ENCODE results near the gene STAMBP. TPM values are rescaled to one million over a fixed set of nuclear protein-coding genes. Genes with fewer than 3 reads are reported as not detected.

STAMBP gene
- polyA plus RNA-seq, 1 donor (not counting 4 experiments of a cell fraction or from before 2014, with no cell fraction given) = 95.4 TPM

DNA sequence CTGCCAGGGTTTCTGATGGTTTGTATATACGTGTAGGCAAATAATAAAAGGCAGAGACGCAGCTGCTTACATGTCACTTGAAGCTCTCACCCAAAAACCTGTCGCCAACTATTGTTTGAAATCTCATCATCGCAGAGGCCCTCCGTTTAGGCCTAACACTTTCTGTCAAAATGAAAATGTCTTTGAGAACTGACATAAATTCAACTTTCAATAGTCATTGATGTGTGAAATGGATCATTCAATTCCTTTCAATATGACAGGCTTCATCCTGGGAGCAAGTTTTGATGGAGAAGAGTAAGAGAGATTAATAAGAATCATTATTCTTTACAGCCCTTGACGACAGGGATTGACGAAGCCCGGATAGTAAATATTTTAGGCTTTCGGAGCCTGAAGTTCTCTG is 66.7 kb downstream of the STAMBP start:
- H3K27me3 ChIP-seq (ENCODE audit: control insufficient read depth, extremely low read depth, insufficient read depth, low read length) = no peaks in the 10 kb centered on the region
- H3K36me3 ChIP-seq (ENCODE audit: control insufficient read depth in 2 of 2, extremely low read depth in 1 of 2, insufficient read depth in 2 of 2, low read length in 2 of 2) = no peaks in the 10 kb centered on the region
- H3K4me3 ChIP-seq (ENCODE audit: control insufficient read depth in 2 of 3, extremely low read depth in 1 of 3, insufficient read depth in 2 of 3, low read depth in 1 of 3, low read length in 3 of 3) = no peak overlapping the region
- dilution Hi-C loops (cut with MboI; ENCODE audit: extremely low pct_ligation_motif_present, low sequenced_read_pairs) = no loop called here
- no peak overlapping the region for H3K4me2 ChIP-seq (ENCODE audit: control insufficient read depth, extremely low read depth, insufficient read depth, low read depth, low read length)
- no peaks in the 10 kb centered on the region for H3K79me2 ChIP-seq (ENCODE audit: control insufficient read depth, insufficient read depth, low read length)
- no peak overlapping the region for H3K9ac ChIP-seq (ENCODE audit: control insufficient read depth, extremely low read depth, insufficient read depth, low read length)
- no peak overlapping the region for H3K27ac ChIP-seq (ENCODE audit: control insufficient read depth, insufficient read depth, low read length)
- TF ChIP-seq, protein P1, sequence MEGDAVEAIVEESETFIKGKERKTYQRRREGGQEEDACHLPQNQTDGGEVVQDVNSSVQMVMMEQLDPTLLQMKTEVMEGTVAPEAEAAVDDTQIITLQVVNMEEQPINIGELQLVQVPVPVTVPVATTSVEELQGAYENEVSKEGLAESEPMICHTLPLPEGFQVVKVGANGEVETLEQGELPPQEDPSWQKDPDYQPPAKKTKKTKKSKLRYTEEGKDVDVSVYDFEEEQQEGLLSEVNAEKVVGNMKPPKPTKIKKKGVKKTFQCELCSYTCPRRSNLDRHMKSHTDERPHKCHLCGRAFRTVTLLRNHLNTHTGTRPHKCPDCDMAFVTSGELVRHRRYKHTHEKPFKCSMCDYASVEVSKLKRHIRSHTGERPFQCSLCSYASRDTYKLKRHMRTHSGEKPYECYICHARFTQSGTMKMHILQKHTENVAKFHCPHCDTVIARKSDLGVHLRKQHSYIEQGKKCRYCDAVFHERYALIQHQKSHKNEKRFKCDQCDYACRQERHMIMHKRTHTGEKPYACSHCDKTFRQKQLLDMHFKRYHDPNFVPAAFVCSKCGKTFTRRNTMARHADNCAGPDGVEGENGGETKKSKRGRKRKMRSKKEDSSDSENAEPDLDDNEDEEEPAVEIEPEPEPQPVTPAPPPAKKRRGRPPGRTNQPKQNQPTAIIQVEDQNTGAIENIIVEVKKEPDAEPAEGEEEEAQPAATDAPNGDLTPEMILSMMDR (optimal IDR thresholded peaks at IDR 0.05 in 1 of 3, IDR thresholded peaks at IDR 0.05 in 1 of 3, conservative IDR thresholded peaks at IDR 0.05 in 1 of 3; ENCODE audit: extremely low read depth in 1 of 3, insufficient read depth in 2 of 3, low read length in 3 of 3) = no peak
- TF ChIP-seq EZH2 (IDR thresholded peaks at IDR 0.05; ENCODE audit: low read length) = no peak
- H3K9me3 ChIP-seq (ENCODE audit: control insufficient read depth, low read depth, low read length) = no peaks in the 10 kb centered on the region
- no peaks in the 10 kb centered on the region for H3K4me1 ChIP-seq (ENCODE audit: control insufficient read depth, extremely low read depth, insufficient read depth, low read length)
- H3K9me1 ChIP-seq (ENCODE audit: control insufficient read depth, extremely low read depth, insufficient read depth, low read length) = no peaks in the 10 kb centered on the region
- FAIRE-seq = no peak
- H2AFZ ChIP-seq (ENCODE audit: control insufficient read depth, low read length) = no peak overlapping the region
- H4K20me1 ChIP-seq (ENCODE audit: control insufficient read depth, extremely low read depth, insufficient read depth, low read length) = no peaks in the 10 kb centered on the region
- no peak for DNase-seq (ENCODE audit: low read depth, low spot score)

DNA sequence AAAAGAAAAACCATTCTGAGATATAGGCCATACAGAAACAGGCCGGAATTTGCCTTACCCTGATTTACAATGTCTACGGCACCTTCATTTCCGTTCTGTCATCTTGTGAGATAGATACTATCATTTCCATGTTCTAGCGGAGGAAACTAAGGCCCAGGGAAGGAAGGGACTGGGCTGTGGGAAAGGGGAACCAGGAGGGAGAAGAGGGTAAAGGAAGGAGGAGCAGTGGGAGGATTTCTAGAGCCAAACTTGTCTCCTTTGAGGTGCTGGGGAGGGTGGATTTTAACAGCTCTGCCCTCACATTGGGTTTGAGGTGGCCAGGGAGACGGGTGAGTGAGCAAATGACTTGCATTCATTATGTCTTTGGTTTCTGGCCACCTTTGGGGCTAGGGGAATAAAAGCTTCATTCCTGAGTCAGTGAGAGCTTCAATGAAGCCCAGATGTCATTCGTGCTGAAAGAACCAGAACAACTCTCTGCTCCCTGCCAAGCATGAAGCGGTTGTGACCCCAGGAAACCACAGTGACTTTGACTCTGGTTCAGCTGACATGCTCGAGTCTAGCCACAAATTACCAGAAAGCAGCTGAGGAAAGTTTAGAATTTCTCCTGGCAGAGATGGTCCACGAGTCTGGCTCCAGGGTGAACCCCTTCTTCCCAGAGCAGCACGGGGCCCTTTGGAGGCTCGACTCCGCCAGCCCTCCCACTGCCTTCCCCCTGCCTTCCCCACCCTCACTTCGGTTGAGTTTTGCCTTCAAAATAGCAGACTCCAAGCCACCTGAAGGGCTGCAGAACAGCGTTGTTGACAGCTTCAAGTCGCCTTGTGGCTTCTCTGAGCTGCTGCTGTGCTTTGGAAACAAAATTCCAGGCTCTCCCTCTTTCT is 67.8 kb downstream of the STAMBP start:
- no peak overlapping the region for H3K9ac ChIP-seq (ENCODE audit: control insufficient read depth, extremely low read depth, insufficient read depth, low read length)
- dilution Hi-C loops (cut with MboI; ENCODE audit: extremely low pct_ligation_motif_present, low sequenced_read_pairs) = no loop called here
- DNase-seq (ENCODE audit: low read depth, low spot score) = no peak

More for the DNA sequence above, 67.8 kb downstream of the STAMBP start:
- H3K9me3 ChIP-seq (ENCODE audit: control insufficient read depth, low read depth, low read length) = no peaks in the 10 kb centered on the region
- no peak overlapping the region for H3K4me3 ChIP-seq (ENCODE audit: control insufficient read depth in 2 of 3, extremely low read depth in 1 of 3, insufficient read depth in 2 of 3, low read depth in 1 of 3, low read length in 3 of 3)
- H3K27ac ChIP-seq (ENCODE audit: control insufficient read depth, insufficient read depth, low read length) = no peak overlapping the region
- no peak overlapping the region for H2AFZ ChIP-seq (ENCODE audit: control insufficient read depth, low read length)
- no peaks in the 10 kb centered on the region for H3K9me1 ChIP-seq (ENCODE audit: control insufficient read depth, extremely low read depth, insufficient read depth, low read length)
- no peaks in the 10 kb centered on the region for H3K36me3 ChIP-seq (ENCODE audit: control insufficient read depth in 2 of 2, extremely low read depth in 1 of 2, insufficient read depth in 2 of 2, low read length in 2 of 2)
- no peaks in the 10 kb centered on the region for H4K20me1 ChIP-seq (ENCODE audit: control insufficient read depth, extremely low read depth, insufficient read depth, low read length)
- H3K4me2 ChIP-seq (ENCODE audit: control insufficient read depth, extremely low read depth, insufficient read depth, low read depth, low read length) = no peak overlapping the region
- H3K27me3 ChIP-seq (ENCODE audit: control insufficient read depth, extremely low read depth, insufficient read depth, low read length) = no peaks in the 10 kb centered on the region
- no peaks in the 10 kb centered on the region for H3K79me2 ChIP-seq (ENCODE audit: control insufficient read depth, insufficient read depth, low read length)
- TF ChIP-seq, protein P1 (optimal IDR thresholded peaks at IDR 0.05 in 1 of 3, IDR thresholded peaks at IDR 0.05 in 1 of 3, conservative IDR thresholded peaks at IDR 0.05 in 1 of 3; ENCODE audit: extremely low read depth in 1 of 3, insufficient read depth in 2 of 3, low read length in 3 of 3) = no peak
- TF ChIP-seq EZH2 (IDR thresholded peaks at IDR 0.05; ENCODE audit: low read length) = no peak
- no peak for FAIRE-seq
- H3K4me1 ChIP-seq (ENCODE audit: control insufficient read depth, extremely low read depth, insufficient read depth, low read length) = no peaks in the 10 kb centered on the region
